ENCODE results near the gene SPDYE16. TPM values are rescaled to one million over a fixed set of nuclear protein-coding genes. Genes with fewer than 3 reads are reported as not detected.
"Not testable (repeated sequence)": the region's sequence is repeated elsewhere in the genome, so short reads cannot be mapped to it uniquely, and the experiment has no call there.

SPDYE16 gene
- total and polyA plus RNA-seq, 2 donors, result 0.14 to 0.27 TPM

DNA sequence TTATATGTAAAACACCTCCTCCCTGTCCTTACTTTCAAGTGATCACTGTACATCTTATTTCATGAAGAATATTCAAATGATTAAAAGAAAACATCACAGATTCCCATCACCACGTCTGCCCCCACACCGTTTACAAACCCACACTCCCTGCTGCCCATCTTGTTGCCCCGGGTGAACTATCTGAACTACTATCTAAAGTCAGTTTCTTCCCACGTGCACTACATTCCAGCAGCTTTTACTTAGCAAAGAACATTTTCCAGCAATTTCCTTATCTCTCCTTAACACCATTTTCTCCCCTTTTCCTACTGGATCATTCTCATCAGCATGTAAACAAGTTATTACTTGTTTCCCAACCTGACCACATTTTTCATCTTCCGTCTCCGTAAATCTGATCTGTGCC lies 16.6 kb upstream of the SPDYE16 start:
- not testable (repeated sequence) for H3K4me3 ChIP-seq (ENCODE audit: low read length in 2 of 2); H3K9me3 ChIP-seq (ENCODE audit: control insufficient read depth in 2 of 2, insufficient read depth in 1 of 2, low read length in 1 of 2); DNase-seq (ENCODE audit: low read depth in 6 of 9, low spot score in 9 of 9); H3K27me3 ChIP-seq (ENCODE audit: control insufficient read depth in 2 of 2, insufficient read depth in 1 of 2, low read length in 1 of 2); H3K36me3 ChIP-seq (ENCODE audit: control insufficient read depth in 2 of 2, insufficient read depth in 2 of 2, low read length in 1 of 2); H3K4me1 ChIP-seq (ENCODE audit: control insufficient read depth in 2 of 2, insufficient read depth in 2 of 2, low read length in 2 of 2); H3K27ac ChIP-seq (ENCODE audit: low read depth in 1 of 2, low read length in 1 of 2)
- 94% methylated on average over 6 of the region's 6 CpGs for WGBS

DNA sequence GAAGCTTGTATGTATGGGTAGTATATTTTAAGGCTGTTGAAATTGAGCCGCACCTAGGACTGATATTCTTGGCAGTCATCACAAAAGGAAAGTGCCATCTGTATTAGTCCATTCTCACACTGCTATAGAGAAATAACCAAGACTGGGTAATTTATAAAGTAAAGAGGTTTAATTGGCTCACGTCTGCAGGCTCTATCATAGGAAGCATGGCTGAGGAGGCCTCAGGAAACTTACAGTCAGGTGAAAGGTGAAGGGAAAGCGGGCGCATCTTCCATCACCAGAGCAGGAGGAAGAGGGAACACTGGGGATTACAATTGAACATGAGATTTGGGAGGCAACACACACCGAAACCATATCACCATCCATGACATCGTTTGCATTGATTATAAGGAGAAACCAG lies 8.9 kb upstream of the SPDYE16 start:
- not testable (repeated sequence) for H3K36me3 ChIP-seq (ENCODE audit: control insufficient read depth in 2 of 2, insufficient read depth in 2 of 2, low read length in 1 of 2); H3K4me1 ChIP-seq (ENCODE audit: control insufficient read depth in 2 of 2, insufficient read depth in 2 of 2, low read length in 2 of 2); DNase-seq (ENCODE audit: low read depth in 6 of 9, low spot score in 9 of 9); H3K4me3 ChIP-seq (ENCODE audit: low read length in 2 of 2); H3K27me3 ChIP-seq (ENCODE audit: control insufficient read depth in 2 of 2, insufficient read depth in 1 of 2, low read length in 1 of 2); H3K9me3 ChIP-seq (ENCODE audit: control insufficient read depth in 2 of 2, insufficient read depth in 1 of 2, low read length in 1 of 2); H3K27ac ChIP-seq (ENCODE audit: low read depth in 1 of 2, low read length in 1 of 2)
- over 99% methylated on average over 6 of the region's 6 CpGs for WGBS

DNA sequence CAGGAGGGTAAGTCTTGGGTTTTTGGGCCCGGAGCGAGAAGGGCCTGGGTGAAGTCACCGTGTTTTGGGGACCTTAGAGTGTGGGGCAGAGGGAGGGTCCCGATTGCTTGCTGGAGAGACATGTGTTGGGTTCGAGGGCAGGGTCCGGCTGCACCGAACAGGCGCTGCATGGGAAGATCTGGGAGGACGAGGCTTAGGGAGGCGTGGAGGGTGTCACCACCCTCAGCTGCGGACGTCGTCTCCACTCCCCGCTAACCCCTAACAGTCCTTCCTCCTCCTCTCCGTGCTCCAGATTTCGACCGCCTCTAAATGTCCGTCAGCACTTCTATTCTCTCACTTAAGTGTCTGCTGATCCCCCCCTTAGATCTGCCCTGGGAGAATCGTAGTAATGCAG lies 6.8 kb upstream of the SPDYE16 start:
- H3K4me3 ChIP-seq (ENCODE audit: low read length in 2 of 2), result peak overlapping the region; percentile 69 to 70
- 2% methylated on average over 19 of the region's 19 CpGs for whole genome bisulfite sequencing
- DNase-seq (ENCODE audit: low read depth in 6 of 9, low spot score in 9 of 9), result peak in 1 of 9 donors; percentile 0
- not testable (repeated sequence) for H3K4me1 ChIP-seq (ENCODE audit: control insufficient read depth in 2 of 2, insufficient read depth in 2 of 2, low read length in 2 of 2); H3K9me3 ChIP-seq (ENCODE audit: control insufficient read depth in 2 of 2, insufficient read depth in 1 of 2, low read length in 1 of 2); H3K27me3 ChIP-seq (ENCODE audit: control insufficient read depth in 2 of 2, insufficient read depth in 1 of 2, low read length in 1 of 2); H3K27ac ChIP-seq (ENCODE audit: low read depth in 1 of 2, low read length in 1 of 2); H3K36me3 ChIP-seq (ENCODE audit: control insufficient read depth in 2 of 2, insufficient read depth in 2 of 2, low read length in 1 of 2)

DNA sequence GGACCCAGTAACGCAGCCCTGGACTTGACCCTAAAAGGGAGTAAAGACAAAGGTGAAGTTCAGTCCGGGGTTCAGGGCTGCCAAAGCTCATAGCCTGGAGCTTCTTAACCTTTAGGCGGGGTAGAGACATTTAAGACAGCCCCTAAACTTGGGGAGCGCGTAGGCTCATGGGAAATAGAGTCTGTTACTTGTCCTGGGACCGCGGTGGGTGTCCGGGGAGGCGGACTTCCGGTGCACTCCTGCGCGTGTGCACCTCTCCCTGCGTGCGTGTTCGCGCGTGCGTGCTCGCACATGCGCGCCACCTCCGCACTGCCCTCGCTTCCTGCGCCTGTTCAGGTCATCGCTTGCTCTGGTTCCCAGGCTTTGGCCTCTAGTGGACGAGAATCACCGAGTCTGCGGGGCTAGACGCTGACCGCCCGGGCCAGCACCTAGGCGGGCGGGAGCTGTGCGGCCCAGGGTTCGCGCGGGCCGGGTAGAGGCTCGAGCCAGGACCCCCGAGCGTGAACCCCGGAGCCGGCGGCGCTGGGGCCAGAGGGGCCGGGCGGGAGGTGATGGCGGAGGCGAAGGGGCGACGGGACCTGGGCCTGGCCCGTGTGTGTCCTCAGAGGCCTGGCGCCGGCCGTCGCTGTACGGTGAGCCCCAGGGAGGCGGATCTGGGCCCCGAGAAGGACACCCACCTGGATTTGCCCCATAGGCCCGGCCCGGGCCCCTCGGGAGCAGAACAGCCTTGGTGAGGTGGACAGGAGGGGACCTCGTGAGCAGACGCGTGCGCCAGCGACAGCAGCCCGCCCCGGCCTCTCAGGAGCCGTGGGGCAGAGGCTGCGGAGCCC lies 6.1 kb upstream of the SPDYE16 start:
- H3K9me3 ChIP-seq (ENCODE audit: control insufficient read depth in 2 of 2, insufficient read depth in 1 of 2, low read length in 1 of 2); H3K36me3 ChIP-seq (ENCODE audit: control insufficient read depth in 2 of 2, insufficient read depth in 2 of 2, low read length in 1 of 2); H3K27me3 ChIP-seq (ENCODE audit: control insufficient read depth in 2 of 2, insufficient read depth in 1 of 2, low read length in 1 of 2); H3K4me1 ChIP-seq (ENCODE audit: control insufficient read depth in 2 of 2, insufficient read depth in 2 of 2, low read length in 2 of 2): not testable (repeated sequence)
- DNase-seq (ENCODE audit: low read depth in 6 of 9, low spot score in 9 of 9), result peak; percentile 69 to 94 (median 87)
- under 1% methylated on average over 71 of the region's 71 CpGs for WGBS
- Histone ChIP-seq H3K27ac (ENCODE audit: low read depth in 1 of 2, low read length in 1 of 2) (peak overlapping the region in 1 of 2 donors; percentile 69), H3K4me3 (ENCODE audit: low read length in 2 of 2) (peak overlapping the region; percentile 69 to 70)

DNA sequence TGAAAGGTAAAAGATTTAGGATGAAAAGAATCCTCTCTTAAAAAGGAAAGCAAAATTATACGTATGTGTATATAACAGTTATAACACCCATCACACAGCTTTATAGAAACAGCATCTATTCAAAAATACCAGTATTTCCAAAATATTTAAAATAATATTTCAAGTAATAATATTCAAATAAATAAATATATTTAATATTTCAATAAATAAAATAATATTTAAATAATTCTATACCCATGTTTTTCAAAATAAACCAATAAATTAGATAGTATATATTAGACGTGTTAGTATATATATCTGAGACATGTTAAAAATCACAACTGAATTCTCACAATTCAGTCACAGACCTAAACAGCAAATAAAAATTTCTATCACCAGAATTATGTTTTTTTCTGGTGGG lies 11.5 kb downstream of the SPDYE16 start:
- H3K36me3 ChIP-seq (ENCODE audit: control insufficient read depth in 2 of 2, insufficient read depth in 2 of 2, low read length in 1 of 2); H3K4me1 ChIP-seq (ENCODE audit: control insufficient read depth in 2 of 2, insufficient read depth in 2 of 2, low read length in 2 of 2); H3K27me3 ChIP-seq (ENCODE audit: control insufficient read depth in 2 of 2, insufficient read depth in 1 of 2, low read length in 1 of 2); H3K9me3 ChIP-seq (ENCODE audit: control insufficient read depth in 2 of 2, insufficient read depth in 1 of 2, low read length in 1 of 2); H3K4me3 ChIP-seq (ENCODE audit: low read length in 2 of 2); H3K27ac ChIP-seq (ENCODE audit: low read depth in 1 of 2, low read length in 1 of 2); DNase-seq (ENCODE audit: low read depth in 6 of 9, low spot score in 9 of 9): not testable (repeated sequence)
- WGBS, result 97% methylated on average over 2 of the region's 2 CpGs

DNA sequence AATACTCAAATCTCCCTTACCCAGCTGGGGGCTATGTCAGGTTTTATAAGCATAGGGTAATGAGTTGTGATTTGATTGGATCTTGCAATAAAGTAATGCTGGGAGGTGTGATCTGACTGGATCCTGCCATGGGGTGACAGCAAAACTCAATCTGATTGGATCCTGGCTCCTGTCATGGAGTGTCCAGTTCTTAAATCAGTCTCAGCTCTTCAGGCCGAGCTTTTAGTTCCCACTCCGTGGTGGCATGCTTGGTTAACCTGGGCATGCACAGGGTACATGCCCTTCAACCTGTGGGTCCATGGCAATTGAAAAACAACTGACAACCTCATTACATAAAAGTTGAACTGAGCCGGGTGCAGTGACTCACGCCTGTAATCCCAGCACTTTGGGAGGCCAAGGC lies 16.9 kb downstream of the SPDYE16 start:
- H3K36me3 ChIP-seq (ENCODE audit: control insufficient read depth in 2 of 2, insufficient read depth in 2 of 2, low read length in 1 of 2), result not testable (repeated sequence)
- 95% methylated on average over 2 of the region's 4 CpGs for WGBS

DNA sequence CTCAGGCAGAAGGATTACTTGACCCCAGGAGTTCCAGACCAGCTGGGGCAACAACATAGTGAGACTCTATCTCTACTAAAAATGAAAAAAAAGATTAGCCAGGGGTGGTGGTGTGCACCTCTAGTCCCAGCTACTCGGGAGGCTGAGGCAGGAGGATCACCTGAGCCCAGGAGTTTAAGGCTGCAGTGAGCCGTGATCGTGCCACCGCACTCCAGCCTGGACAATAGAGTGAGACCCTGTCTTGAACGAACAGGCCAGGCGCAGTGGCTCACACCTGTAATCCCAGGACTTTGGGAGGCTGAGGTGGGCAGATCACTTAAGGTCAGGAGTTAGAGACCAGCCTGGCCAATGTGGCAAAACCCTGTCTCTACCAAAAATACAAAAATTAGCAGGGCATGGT lies 26.2 kb downstream of the SPDYE16 start:
- not testable (repeated sequence) for H3K27me3 ChIP-seq (ENCODE audit: control insufficient read depth in 2 of 2, insufficient read depth in 1 of 2, low read length in 1 of 2); H3K36me3 ChIP-seq (ENCODE audit: control insufficient read depth in 2 of 2, insufficient read depth in 2 of 2, low read length in 1 of 2); H3K9me3 ChIP-seq (ENCODE audit: control insufficient read depth in 2 of 2, insufficient read depth in 1 of 2, low read length in 1 of 2); H3K4me1 ChIP-seq (ENCODE audit: control insufficient read depth in 2 of 2, insufficient read depth in 2 of 2, low read length in 2 of 2); H3K4me3 ChIP-seq (ENCODE audit: low read length in 2 of 2); H3K27ac ChIP-seq (ENCODE audit: low read depth in 1 of 2, low read length in 1 of 2); DNase-seq (ENCODE audit: low read depth in 6 of 9, low spot score in 9 of 9)
- 99% methylated on average over 6 of the region's 6 CpGs for WGBS

More for the DNA sequence above, 16.9 kb downstream of the SPDYE16 start:
- H3K27ac ChIP-seq (ENCODE audit: low read depth in 1 of 2, low read length in 1 of 2); DNase-seq (ENCODE audit: low read depth in 6 of 9, low spot score in 9 of 9); H3K27me3 ChIP-seq (ENCODE audit: control insufficient read depth in 2 of 2, insufficient read depth in 1 of 2, low read length in 1 of 2); H3K4me1 ChIP-seq (ENCODE audit: control insufficient read depth in 2 of 2, insufficient read depth in 2 of 2, low read length in 2 of 2); H3K9me3 ChIP-seq (ENCODE audit: control insufficient read depth in 2 of 2, insufficient read depth in 1 of 2, low read length in 1 of 2); H3K4me3 ChIP-seq (ENCODE audit: low read length in 2 of 2): not testable (repeated sequence)

DNA sequence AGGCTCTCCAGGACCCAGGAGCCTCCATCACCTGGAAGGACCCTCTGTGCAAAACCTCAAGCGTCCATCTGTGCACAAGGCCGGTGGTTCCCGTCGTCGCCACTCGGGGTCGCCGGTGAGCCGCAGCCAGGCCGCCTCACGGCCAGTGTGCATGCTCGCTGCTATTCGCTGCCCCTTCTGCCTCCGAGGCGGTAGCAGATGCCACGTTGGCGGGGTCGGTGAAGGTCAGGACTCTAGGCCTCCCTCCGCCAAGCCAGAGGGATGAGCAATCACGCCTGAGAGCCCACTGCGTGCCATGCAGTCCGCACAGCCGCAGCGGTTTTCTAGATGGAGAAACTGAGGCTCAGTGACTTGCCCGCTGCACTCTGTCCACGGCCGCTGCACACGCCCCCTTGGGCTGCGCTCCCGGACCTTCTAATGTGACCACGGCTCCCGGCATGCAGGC lies 27.1 kb downstream of the SPDYE16 start:
- no peak overlapping the region for H3K27ac ChIP-seq (ENCODE audit: low read depth in 1 of 2, low read length in 1 of 2)
- 16% methylated on average over 32 of the region's 32 CpGs for WGBS
- no peaks in the 10 kb centered on the region for H3K36me3 ChIP-seq (ENCODE audit: control insufficient read depth in 2 of 2, insufficient read depth in 2 of 2, low read length in 1 of 2)
- H3K4me1 ChIP-seq (ENCODE audit: control insufficient read depth in 2 of 2, insufficient read depth in 2 of 2, low read length in 2 of 2), result peaks cover 0 to 6% of the 10 kb centered on the region in 2 donors
- DNase-seq (ENCODE audit: low read depth in 6 of 9, low spot score in 9 of 9), result peak in 2 of 9 donors; percentile 22 to 38
- H3K4me3 ChIP-seq (ENCODE audit: low read length in 2 of 2), result no peak overlapping the region
- H3K27me3 ChIP-seq (ENCODE audit: control insufficient read depth in 2 of 2, insufficient read depth in 1 of 2, low read length in 1 of 2), result peaks cover 0 to 2% of the 10 kb centered on the region in 2 donors
- H3K9me3 ChIP-seq (ENCODE audit: control insufficient read depth in 2 of 2, insufficient read depth in 1 of 2, low read length in 1 of 2), result no peaks in the 10 kb centered on the region

DNA sequence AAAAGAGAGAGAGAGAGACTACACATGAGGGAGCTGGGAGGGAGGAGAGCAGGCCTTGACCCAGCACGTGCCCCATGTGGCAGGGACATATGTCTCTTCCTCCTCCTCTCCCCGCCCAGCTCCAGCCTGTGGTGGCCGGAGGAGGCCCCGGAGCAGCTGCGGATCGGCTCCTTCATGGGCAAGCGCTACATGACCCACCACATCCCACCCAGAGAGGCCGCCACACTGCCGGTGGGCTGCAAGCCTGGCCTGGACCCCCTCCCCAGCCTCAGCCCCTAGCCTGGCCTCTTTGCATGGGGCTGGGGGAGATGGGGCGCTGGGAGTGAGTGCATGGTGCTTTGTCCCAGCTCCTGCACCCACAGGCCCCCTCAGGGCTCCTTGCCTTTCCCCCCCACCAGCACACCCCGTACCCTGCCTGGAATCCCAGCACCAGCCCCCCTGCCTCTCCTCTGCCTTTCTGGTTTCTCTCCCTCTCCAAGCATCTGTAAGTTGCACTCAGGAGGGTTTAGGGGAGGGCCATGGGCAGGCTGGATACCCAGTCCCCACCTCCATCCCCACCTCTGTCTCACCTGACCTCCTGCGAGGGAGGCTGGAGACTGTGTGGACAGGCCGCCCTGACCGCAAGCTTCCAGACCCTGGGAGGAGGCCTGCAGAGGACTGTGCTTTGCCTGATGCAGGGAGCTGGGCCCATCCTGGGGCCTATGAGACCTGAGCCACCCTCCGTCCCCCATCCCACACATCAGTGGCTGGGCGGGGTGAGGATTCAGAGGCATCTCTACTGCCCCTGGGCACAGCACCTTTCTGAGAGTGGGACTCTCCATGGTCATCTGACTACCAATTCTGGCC lies 27.9 kb downstream of the SPDYE16 start:
- Histone ChIP-seq H3K27me3 (ENCODE audit: control insufficient read depth in 2 of 2, insufficient read depth in 1 of 2, low read length in 1 of 2) (peaks cover 0 to 2% of the 10 kb centered on the region in 2 donors), H3K27ac (ENCODE audit: low read depth in 1 of 2, low read length in 1 of 2) (no peak overlapping the region), H3K4me3 (ENCODE audit: low read length in 2 of 2) (no peak overlapping the region), H3K9me3 (ENCODE audit: control insufficient read depth in 2 of 2, insufficient read depth in 1 of 2, low read length in 1 of 2) (peaks cover 0 to 3% of the 10 kb centered on the region in 2 donors), H3K4me1 (ENCODE audit: control insufficient read depth in 2 of 2, insufficient read depth in 2 of 2, low read length in 2 of 2) (peaks cover 0 to 4% of the 10 kb centered on the region in 2 donors), H3K36me3 (ENCODE audit: control insufficient read depth in 2 of 2, insufficient read depth in 2 of 2, low read length in 1 of 2) (no peaks in the 10 kb centered on the region)
- WGBS, result 94% methylated on average over 16 of the region's 16 CpGs
- DNase-seq (ENCODE audit: low read depth in 6 of 9, low spot score in 9 of 9), result no peak

Measured in thymus (tissue), 11 donors.